Neutrophil (primary cell): ENCODE measurements around the gene GK2.

Experiments
- H3K27ac ChIP-seq: fragments of 200-600 bp; sonication (generic); 2 replicates; pipeline ENCODE4 v1.5.1; 2016; ENCODE audit warnings: mild to moderate bottlenecking, moderate library complexity
- H3K27me3 ChIP-seq: fragments of 200-600 bp; sonication (generic); 2 replicates; pipeline ENCODE4 v1.6.0; 2016; ENCODE audit warnings: mild to moderate bottlenecking
- H3K36me3 ChIP-seq: fragments of 200-600 bp; sonication (generic); 2 replicates; pipeline ENCODE4 v1.5.1; 2017
- H3K4me1 ChIP-seq, 2 experiments: fragments of 200-600 bp in 1 of 2; sonication (generic) in 1 of 2; 1 replicate in 1 of 2; 2 replicates in 1 of 2; pipeline versions ENCODE4 v1.5.1 to v1.6.1; 2013 to 2016; ENCODE audit warnings: low read depth in 1 of 2, low read length in 1 of 2, mild to moderate bottlenecking in 1 of 2, moderate library complexity in 1 of 2; ENCODE audit not compliant: control insufficient read depth in 1 of 2, insufficient read depth in 1 of 2
- H3K4me3 ChIP-seq, 2 experiments: fragments of 200-600 bp in 1 of 2; sonication (generic) in 1 of 2; 1 replicate in 1 of 2; 2 replicates in 1 of 2; pipeline ENCODE4 v1.5.1; 2013 to 2016; ENCODE audit warnings: low read depth in 1 of 2, low read length in 1 of 2, mild to moderate bottlenecking in 1 of 2, moderate library complexity in 1 of 2
- H3K9me3 ChIP-seq: fragments of 200-600 bp; sonication (generic); 2 replicates; pipeline ENCODE4 v1.5.1; 2016
- CTCF ChIP-seq: fragments of 200-600 bp; sonication (generic); IDR thresholded peaks from 2 replicates; pipeline ENCODE4 v1.5.1; 2016; ENCODE audit warnings: antibody characterized with exemption

GK2 gene

GRCh38 chr4:79390890-79391289 is 17.1 kb downstream of the GK2 start:
- no peak for TF ChIP-seq CTCF
- H3K36me3 ChIP-seq = no peaks in the 10 kb centered on the region
- no peaks in the 10 kb centered on the region for H3K27me3 ChIP-seq
- no peaks in the 10 kb centered on the region for H3K4me1 ChIP-seq
- H3K4me3 ChIP-seq = no peak overlapping the region
- H3K9me3 ChIP-seq = no peaks in the 10 kb centered on the region
- H3K27ac ChIP-seq = no peak overlapping the region

GRCh38 chr4:79385641-79386040 is 22.4 kb downstream of the GK2 start:
- H3K9me3 ChIP-seq = no peaks in the 10 kb centered on the region
- no peak overlapping the region for H3K4me3 ChIP-seq
- H3K36me3 ChIP-seq = no peaks in the 10 kb centered on the region
- TF ChIP-seq CTCF = no peak
- no peak overlapping the region for H3K27ac ChIP-seq
- H3K27me3 ChIP-seq = no peaks in the 10 kb centered on the region
- H3K4me1 ChIP-seq = no peaks in the 10 kb centered on the region

- Histone ChIP-seq H3K36me3 (no peaks in the 10 kb centered on the region), H3K4me1 (no peaks in the 10 kb centered on the region), H3K27me3 (no peaks in the 10 kb centered on the region), H3K9me3 (no peaks in the 10 kb centered on the region), H3K4me3 (no peak overlapping the region), H3K27ac (no peak overlapping the region)
- TF ChIP-seq CTCF = no peak
Observed at GRCh38 chr4:79381161-79381560, 26.9 kb downstream of the GK2 start.

GRCh38 chr4:79370026-79370425 is 38.0 kb downstream of the GK2 start:
- H3K4me1 ChIP-seq = no peaks in the 10 kb centered on the region
- no peak for TF ChIP-seq CTCF
- no peak overlapping the region for H3K27ac ChIP-seq
- H3K4me3 ChIP-seq = no peak overlapping the region
- no peaks in the 10 kb centered on the region for H3K27me3 ChIP-seq
- no peaks in the 10 kb centered on the region for H3K36me3 ChIP-seq
- H3K9me3 ChIP-seq = no peaks in the 10 kb centered on the region

- Histone ChIP-seq H3K27me3 (no peaks in the 10 kb centered on the region), H3K9me3 (no peaks in the 10 kb centered on the region), H3K4me3 (no peak overlapping the region), H3K4me1 (no peaks in the 10 kb centered on the region), H3K27ac (no peak overlapping the region), H3K36me3 (no peaks in the 10 kb centered on the region)
- no peak for TF ChIP-seq CTCF
Observed at GRCh38 chr4:79367096-79367495, 40.9 kb downstream of the GK2 start.

GRCh38 chr4:79366422-79366821 is 41.6 kb downstream of the GK2 start:
- no peaks in the 10 kb centered on the region for H3K36me3 ChIP-seq
- H3K27ac ChIP-seq = no peak overlapping the region
- no peak overlapping the region for H3K4me3 ChIP-seq
- no peaks in the 10 kb centered on the region for H3K27me3 ChIP-seq
- no peak for TF ChIP-seq CTCF
- H3K9me3 ChIP-seq = no peaks in the 10 kb centered on the region
- H3K4me1 ChIP-seq = no peaks in the 10 kb centered on the region
